Femur (tissue), 1 donor: ENCODE data around the gene EDN3.
"Not testable (repeated sequence)": the region's sequence is repeated elsewhere in the genome, so short reads cannot be mapped to it uniquely, and the experiment has no call there.

Experiments
- DNase-seq: peaks from one replicate; pipeline ENCODE4 v3.0.0-alpha.2; 2017

EDN3 gene

GRCh38 chr20:59336540-59336939, 36.1 kb downstream of the EDN3 start:
- no peak for DNase-seq

- DNase-seq: not testable (repeated sequence)
Observed at GRCh38 chr20:59338444-59338843, 38.0 kb downstream of the EDN3 start.

DNA sequence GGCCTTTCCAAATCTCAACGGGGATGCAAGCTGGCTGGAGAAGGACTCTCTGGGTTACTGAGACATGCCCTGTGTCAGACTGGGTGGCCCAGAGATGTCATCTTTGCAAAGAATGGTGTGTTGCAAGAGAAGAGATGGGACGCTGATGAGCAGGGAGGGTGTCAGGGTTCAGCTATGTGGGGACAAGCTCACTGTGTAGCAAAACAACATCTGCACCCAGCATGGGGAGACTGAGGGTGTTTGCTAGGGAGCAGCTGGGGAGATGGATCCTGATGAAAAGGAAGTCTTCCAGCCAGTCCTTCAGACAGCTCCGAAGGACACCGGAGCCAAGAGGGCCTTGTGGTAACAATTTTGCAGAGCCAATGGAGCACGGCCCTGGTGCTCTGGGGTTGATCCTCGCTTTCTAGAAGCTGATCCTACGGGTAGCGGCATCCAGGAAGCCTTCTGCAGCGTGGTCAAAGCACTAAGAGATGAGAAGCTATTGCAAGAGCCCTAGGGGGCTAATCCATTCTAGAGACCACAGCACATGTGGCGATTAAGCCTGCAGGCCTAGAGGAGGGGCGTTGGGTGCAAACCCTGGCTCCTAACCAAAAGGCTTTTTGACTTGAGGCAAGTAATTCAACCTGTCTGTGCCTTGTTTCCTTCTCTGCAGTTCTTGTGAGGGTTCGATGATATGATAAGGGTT, 39.9 kb downstream of the EDN3 start:
- no peak for DNase-seq

DNA sequence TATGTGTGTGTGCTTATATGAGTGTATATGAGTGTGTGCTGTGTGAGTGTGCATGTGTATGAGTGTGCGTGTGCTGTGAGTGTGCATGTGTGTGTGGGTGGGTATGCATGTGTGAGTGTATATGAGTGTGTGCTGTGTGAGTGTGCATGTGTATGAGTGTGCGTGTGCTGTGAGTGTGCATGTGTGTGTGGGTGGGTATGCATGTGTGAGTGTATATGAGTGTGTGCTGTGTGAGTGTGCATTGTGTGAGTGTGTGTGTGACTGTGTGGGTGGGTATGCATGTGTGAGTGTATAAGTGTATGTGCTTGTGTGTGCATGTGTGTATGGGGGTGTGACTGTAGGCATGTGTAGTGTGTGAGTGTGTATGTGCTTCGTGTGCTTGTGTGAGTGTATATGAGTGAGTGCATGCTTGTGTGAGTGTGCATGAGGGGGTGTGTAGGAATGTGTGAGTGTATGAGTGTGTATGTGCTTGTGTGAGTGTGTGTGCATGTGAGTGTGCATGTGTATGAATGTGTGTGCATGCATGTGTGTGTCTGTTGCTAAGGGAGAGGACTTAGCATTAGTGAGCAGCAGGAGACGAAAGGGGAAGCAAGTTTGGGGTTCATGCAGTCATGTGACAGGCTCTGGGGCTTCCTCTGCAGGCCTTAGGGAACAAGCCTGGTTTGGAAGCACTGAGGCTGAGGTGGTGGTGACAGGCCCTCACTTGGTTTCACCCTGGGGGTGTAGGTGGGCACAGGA, 41.0 kb downstream of the EDN3 start:
- not testable (repeated sequence) for DNase-seq

GRCh38 chr20:59342023-59342957, 41.9 kb downstream of the EDN3 start:
- DNase-seq: peak; percentile 55

- DNase-seq: no peak
Observed at GRCh38 chr20:59346061-59346460, 45.6 kb downstream of the EDN3 start.

- DNase-seq: no peak
Observed at GRCh38 chr20:59349277-59349676, 48.9 kb downstream of the EDN3 start.

- DNase-seq: no peak
Observed at GRCh38 chr20:59350330-59351156, 50.1 kb downstream of the EDN3 start.

DNA sequence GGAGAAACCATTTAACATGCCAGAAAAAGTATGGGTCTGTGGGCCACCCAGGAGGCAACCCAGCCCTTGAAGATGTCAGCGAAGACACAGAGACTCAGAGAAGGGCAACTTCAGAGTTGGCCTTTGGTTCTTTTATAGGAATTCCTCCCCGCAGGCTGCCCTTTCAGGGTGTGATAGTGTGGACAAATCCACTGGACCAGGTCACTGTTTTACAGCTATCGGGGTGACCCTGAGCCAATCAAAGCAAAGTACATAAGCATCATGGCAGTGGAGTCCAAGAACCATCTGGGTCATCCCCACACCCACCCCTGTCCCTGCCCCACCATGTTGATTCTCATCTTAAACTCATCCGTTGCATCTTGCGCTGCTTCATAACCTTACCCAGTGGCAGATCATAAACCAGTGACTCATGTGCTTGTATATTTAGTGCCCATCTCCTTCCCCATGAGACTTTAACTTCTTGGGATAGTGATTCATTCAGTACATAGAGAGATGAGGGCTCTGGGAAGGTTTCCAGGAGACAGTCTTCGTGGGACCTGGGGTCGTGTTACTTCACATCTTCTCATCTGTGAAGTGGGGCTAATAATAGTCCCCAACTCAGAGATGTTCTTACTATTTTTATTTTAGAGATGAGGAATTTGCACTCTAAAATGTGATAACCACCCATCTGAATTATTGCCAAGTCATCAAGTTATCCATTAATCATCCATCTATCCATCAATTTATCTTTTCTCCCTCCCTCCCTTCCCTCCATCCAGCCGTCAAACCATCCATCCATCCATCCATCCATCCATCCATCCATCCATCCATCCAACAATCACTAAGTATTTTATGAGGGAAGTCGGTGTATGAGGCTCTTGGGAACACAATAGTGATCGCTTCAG, 51.0 kb downstream of the EDN3 start:
- no peak for DNase-seq

GRCh38 chr20:59352541-59352940, 52.1 kb downstream of the EDN3 start:
- no peak for DNase-seq

DNA sequence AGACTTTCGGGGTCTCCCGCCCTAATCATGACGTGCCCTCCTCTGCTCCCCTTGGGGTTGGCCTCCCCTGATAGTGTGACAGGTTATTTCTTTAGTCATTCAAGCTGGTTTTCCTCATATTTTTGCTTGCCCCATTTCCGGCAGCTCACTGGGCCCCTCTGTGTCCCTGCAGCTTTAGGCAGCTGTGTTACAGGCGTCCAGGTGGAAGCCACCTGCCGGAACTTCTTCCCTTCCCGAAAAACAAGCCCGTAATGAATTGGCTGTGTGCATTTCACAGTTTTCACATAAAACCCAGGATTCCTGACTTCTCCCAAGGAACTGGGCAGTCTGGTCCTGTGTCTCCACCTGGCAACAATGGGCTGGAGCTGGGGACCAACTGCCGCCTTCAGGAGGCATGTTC, 52.6 kb downstream of the EDN3 start:
- no peak for DNase-seq

- no peak for DNase-seq
Observed at GRCh38 chr20:59354460-59354859, 54.0 kb downstream of the EDN3 start.

DNA sequence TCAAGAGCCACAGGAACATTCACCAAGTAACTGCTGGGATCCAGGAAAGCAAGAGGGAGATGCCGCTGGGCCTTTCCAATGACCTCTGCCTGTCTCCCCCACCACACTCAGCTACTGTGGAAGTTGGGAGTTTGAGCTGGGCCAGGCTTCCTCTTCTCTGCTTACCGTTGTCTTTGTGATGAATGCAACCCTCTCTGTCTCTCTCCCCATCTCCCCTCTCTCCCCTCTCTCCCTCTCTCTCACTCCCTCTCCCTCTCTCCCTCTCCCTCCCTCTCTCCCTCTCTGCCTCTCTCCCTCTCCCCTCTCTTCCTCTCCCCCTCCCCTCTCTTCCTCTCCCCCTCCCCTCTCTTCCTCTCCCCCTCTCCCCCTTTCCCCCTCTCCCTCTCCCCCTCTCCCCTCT, 54.8 kb downstream of the EDN3 start:
- no peak for DNase-seq

DNA sequence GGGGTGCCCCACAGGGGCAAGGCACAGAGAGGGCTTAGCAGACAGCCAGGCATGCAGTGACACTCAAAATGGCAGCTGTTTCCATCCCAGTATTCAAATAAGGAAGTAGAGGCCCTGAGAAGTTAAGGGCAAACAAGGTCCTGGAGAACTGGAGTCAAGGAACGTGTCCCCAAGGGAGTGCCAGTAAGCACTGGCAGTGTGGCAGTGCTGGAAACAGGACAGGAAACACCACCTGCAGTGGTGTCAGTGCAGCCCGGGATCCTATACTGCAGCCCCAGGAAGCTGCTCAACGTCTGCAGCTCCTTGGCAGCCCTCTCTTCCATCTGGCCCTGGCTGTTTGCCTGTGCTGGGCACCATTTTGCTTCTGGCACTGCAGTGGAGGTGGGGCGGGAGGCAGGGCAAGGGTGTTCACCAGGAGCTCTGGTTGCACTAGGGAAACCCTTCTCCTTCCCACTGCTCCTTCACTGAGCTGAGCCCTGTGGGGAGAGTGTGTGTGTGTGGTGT, 56.3 kb downstream of the EDN3 start:
- DNase-seq: no peak

DNA sequence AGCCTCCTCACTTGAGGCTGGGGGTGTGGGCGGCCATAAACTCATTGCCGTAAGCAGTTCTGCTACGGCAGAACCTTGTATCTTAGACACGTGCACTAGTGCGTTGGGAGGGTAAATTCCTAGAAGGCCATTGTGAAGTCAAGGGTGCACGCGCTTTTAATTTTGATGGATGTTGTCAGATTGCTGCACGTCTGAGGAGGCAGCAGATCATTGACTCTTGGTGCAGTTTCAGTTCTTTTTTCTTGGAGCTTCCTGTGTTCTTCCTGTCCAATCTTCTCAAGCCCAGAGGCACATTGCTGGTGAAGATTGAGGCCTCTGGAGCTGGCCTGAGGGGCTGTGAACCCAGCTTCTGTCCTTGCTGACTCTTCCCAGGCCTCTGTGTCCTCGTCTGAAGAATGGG, 58.4 kb downstream of the EDN3 start:
- not testable (repeated sequence) for DNase-seq

GRCh38 chr20:59359906-59360725, 59.7 kb downstream of the EDN3 start:
- DNase-seq: no peak

DNA sequence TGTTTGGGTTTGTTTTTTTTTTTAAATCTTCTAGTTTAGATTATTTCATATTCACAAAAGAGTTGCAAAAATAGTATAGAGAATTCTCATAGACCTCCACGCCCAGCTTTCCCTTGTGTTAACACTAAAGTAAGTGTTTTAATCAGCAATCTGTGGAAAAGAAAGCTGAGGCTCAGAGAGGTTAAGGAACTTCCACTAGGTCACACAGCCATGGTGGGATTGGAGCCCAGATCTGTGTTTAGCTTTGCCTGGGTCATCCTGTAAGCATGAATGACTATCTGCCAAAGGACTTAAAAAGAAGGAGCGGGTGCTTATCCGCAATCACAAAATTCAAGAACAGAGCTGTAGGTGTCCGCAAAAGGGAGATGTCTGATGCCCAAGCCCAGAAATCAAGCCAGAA, 60.5 kb downstream of the EDN3 start:
- no peak for DNase-seq

DNA sequence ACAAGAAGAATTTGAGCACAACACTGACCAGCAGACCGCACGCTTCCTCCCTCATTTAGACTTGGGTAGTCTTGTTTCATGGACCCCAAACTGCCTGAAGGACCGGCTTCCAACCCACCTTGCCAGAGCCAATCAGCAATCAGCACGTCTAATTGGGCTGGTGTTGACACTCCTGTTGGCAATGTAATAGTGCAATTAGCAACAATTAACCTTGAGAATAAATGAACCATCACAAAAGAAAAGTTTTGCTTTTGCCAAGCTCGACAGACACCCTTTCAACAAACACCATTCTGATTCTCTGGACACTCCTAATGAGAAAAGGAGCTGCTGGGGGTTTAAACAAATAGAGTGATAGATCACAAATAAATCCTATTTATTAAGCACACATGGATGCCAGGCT, 61.0 kb downstream of the EDN3 start:
- DNase-seq: no peak

DNA sequence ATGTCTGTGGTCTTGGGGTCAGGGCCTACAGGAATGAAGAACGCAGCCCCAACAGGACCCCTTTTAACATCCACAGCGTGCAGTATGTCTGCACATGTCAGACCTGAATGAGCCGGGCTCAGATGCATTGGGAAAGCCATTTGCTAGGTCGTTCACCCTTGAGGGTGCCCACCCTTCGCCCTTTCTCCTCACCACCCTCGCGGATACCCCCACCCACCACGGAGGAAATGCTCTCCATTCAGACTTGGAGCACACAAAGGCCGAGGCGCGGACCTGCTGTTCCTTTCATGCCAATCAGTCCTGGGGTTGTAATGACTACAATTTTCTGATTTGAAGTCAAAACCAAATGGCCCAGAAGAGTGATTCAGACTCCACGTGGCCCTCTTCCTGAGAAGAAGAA, 62.7 kb downstream of the EDN3 start:
- DNase-seq: no peak

GRCh38 chr20:59364611-59365010, 64.2 kb downstream of the EDN3 start:
- DNase-seq: no peak
